NCI-H1092 treated with DMSO at 0.1 percent for 48 hours (cell line): ENCODE measurements around the gene RANBP1.

ENCODE experiments used
- DNase-seq: peaks from one replicate; lab custom pipeline; 2025; lab: John Stamatoyannopoulos, UW

RANBP1 gene

DNA sequence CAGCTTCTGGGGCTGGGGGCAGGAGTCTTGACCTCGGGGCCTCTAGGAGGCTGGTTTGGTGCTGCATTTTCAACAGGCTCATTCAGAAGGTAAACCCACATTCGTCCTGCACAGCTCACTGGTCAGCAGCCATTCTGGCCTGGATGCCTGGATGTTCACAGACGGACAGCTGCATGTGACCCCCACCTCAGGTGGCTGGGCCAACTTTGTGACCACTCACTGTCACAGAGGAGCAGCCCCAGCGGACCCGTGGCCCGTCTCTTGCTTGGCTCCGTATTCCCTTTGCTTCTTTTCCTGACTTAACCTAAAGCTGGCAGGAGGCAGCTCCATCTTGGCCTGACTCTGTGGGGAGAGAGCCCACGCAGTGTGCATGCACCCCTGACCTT lies 27.6 kb upstream of the RANBP1 start:
- DNase-seq, result no peak

DNA sequence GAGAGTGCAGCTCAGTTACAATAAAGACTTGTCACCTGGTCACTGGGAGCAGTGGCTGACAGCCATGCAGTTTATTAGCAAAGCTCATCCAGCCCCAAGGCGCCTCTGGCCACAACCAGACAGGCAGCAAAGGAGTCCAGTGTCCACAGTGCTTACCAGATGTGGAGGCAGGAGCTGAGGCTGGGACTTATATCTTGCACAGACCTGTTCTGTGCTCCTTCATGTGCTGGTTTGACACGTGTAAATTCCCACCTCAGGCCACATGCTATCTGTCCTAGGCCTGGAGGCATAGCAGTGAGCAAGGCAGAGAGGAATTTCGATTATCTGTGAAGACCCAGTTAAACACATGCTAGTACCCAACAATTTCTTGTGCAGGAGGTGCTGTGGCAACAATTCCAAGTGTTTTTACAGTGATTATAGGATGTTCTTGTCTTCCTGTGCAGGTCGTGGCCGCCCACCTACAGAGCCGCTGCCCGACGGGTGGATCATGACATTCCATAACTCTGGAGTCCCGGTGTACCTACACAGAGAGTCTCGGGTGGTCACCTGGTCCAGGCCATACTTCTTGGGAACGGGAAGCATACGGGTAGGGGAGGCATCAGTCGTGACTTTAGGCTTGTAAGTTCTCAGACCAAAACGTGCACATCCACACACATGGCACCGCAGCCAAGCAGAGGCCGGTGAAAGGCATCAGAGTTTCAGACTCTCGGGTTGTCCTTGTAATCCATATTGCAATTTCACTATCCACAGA lies 26.5 kb upstream of the RANBP1 start:
- no peak for DNase-seq

DNA sequence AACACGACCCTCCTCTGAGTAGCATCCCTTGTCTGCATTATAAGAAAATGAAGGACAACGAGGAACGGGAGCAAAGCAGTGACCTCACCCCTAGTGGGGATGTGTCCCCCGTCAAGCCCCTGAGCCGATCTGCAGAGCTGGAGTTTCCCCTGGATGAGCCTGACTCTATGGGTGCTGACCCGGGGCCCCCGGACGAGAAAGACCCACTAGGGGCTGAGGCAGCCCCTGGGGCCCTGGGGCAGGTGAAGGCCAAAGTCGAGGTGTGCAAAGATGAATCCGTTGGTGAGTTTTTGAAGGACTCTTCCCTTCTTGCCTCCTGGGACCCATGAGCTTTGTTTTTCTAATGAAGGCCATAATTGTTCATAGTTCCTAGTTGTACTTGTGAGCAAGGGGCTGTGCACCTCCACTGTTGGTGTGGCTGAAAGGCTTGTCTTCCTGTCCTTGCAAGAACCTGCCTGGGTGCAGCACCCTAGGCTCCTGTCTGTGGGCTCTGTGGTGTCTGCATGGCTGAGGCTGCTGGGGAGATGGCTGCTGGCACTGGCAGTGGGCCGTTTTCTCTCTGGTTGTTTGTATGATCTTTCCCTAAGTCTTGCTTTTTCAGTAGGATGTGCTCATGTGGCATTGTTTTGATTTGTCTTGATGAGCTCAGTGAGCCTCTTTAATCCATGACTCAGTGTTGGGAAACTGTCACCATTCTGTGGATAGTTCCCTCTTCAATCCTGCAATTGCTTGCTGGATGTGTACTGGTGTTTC lies 25.8 kb upstream of the RANBP1 start:
- no peak for DNase-seq

DNA sequence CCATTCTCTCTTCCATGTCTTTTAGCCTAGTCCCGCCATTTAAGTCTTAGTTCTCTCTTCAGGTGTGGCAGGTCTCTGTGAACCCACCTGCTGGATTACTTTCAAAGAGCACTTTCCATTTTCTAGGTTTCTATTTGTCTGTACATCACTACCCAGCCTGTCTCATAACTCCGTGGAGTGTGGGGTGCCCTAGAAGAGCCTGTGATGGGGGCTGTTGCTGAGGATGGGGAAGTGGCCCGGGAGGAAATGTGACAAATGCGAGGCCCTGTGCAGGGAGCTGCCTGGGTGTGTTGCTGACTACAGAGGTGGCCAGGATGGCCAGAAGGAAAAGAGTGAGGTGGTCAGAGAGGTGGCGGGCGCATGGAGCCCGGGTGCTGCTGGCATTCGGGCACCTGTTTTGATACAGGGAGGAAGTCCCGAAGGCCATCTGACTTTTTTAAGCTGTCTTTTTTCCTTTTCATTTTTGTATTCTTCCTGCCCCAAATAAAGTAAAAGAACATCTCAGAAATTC lies 25.1 kb upstream of the RANBP1 start:
- no peak for DNase-seq

DNA sequence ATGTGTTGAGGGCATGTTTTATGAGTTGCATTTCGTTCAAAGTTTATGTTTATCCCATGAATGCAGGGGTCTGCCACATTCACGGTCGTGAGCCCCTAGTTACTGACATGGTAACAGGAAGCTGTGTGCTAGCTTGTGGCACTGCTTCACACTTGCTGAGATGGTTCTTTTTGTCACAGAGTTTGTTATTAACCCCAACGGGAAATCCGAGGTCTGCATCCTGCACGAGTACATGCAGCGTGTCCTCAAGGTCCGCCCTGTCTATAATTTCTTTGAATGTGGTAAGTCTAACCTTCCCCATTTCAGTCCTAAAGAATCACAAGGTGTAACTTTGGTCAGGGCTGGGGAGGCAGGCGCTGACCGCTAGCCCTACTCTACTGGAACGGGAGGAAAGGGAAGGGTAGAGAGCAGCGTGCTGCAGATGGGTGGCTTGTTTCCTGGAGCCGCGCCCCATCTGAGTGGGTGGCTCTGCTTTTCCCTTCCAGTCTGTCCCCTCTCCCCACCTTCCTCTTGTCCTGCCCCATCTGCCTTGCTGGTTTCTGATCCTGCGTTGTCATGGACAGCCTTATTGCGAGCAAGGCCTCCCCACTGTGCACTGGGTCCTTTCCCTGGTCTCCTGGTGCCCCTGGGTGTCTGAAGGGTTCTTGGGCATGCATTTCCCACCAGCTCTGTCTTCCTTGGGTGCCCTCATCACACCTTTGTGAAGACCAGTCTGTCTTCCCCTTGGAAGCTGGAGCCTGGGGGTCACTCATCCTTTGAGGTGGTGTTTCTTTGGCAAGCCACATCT lies 24.0 kb upstream of the RANBP1 start:
- no peak for DNase-seq

DNA sequence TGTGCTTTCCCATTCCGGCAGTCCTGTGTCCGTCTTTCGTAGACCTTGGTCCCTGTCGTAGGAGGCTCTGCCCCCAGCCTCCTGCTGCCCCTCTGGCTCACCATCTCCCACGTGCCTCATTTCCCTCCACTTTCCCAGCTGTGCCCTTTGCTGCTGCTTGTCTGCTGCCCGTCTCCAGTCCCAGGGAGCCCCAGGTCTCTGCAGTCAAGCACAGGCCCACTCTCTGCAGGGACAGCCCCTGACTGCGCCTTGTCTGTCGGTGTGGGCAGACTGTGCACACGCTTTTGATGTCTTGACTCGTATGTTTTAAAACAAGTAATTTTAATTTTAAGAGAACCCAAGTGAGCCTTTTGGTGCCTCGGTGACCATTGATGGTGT lies 23.4 kb upstream of the RANBP1 start:
- no peak for DNase-seq

DNA sequence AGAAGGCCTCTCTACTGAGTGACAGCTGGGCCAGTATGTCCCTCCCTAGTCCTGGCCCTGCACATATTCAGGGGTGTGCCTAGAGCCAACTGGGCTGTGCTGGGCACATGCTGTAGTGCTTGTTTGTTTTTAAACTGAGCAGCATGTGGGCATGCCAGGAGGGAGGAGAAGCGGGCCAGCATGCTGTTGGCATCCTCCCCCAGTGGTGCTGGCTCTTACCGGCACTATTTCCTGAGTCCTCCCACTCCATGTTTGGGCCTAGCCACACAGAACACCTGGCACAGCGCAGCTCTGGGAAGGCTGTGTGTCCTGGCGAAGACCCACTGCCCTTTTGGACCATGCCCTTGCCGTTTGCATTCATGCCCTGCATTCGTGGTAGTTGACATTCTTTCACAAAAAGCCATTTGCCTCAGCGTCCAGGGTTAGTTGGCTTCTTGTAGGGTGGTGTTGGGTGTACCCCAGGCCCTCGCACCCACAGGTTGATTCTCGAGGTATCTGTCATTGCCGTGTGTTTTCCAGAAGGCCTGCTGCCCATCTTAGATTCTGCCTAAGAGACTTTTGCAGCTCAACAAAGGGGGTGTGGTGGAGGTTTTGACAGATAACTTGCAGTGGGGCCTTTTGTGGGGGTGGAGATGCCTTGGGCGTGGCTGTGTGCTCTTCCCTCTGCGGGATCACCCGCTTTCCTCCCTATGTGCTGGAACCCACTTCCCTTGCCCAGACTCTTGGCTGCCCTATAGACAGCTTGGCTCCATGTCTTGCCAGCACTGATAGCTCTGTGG lies 22.3 kb upstream of the RANBP1 start:
- DNase-seq, result no peak

DNA sequence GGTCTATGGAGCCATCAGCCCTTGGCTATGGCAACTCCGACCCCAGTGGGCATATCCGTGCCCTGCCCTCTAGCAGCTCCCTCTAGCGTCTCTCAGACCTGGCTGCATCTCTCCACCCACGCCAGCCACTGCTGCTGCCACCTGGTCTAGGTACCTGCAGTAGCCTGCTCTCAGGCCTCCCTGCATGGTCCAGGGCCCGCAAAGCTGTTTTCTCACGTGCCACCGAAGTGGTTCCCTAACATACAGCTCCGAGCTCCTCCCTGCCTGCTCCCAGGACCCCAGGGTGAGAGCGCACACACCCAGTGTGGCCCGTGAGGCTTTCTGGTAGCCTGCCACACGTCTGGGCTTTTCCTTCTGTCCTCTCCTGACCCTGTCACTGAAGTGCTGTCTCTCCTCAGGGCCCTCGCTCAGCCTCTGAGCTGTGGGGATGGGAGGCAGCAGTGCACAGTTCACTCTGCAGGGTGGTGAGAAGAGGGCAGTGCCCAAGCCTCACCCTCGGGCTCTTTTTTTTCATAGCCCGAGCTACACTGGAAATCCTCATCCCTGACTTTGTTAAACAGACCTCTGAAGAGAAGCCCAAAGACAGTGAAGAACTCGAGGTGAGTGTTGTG lies 21.6 kb upstream of the RANBP1 start:
- no peak for DNase-seq

DNA sequence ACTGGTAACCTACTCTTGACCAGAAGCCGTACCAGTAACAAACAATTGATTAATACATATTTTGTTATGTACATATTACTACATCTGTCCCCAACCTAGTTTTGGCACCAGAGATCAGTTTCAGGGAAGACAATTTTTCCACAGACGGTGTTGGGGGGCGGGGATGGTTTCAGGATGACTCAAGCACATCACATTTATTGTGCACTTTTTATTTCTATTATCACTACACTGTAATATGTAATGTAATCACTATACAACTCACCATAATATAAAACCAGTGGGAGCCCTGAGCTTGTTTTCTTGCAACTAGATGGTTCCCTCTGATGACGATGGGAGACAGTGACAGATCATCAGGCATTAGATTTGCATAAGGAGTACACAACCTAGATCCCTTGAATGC lies 20.4 kb upstream of the RANBP1 start:
- no peak for DNase-seq

DNA sequence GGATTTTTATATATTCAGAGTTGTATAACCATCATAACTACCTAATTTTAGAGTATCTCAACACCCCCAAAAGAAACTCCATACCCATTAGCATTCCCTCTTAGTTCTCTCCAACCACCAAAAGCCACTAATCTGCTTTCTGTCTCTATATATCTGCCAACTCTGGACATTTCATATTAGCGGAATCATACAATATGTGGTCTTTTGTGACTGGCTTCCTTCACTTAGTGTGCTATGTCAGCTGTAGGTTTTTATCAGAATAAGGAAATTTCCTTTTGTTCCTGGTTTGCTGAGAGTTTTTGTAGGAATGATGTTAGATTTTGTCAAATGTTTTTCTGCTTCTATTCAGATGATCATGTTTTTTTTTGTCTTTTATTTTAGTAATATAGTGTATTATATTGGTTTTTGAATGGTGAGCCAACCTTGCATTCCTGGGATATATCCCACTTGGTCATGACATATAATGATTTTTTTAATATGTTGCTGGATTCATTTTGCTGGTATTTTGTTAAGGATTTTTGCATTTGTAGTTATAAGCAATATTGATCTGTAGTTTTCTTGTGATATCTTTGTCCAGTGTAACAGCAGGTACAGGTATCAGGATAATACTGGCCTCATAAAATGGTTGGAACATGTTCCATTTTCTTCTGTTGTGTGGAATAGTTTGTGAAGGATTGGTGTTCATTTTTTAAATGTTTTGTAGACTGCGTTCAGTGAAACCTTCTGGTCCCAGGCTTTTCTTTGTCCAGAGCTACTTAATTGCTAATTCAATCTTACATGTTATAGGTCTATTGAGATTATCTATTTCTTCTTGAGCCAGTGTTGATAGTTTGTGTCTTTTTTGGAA lies 19.1 kb upstream of the RANBP1 start:
- DNase-seq, result no peak

DNA sequence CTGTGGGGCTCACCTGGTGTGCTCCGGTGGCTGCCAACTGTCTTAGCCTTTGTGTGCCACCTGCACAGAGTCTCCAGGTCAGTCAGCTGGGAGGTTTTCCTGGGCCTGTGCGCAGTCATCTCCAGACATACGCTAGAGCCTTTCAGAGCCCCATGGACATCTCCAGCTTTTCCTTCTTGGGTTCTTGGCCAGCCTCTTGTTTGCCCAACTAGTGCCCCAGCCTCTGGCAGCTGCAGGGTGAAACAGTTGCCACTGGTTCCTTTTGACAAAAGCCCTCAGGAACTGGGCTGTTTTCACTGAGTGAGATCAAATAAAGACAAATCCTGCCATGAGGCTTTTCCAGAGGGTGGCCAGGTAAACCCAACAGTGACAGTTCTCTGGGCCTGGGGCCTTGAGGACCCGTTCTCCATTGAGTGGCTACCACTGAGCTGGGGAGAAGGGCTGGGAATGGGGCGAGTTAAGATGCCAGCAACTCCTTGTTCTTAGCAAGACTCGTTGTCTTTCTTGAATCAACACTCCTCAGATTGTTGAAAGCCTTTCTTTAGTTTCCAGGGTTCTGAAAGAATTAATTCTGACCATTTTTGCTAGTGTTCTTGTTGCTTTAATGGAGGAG lies 16.7 kb upstream of the RANBP1 start:
- no peak for DNase-seq

DNA sequence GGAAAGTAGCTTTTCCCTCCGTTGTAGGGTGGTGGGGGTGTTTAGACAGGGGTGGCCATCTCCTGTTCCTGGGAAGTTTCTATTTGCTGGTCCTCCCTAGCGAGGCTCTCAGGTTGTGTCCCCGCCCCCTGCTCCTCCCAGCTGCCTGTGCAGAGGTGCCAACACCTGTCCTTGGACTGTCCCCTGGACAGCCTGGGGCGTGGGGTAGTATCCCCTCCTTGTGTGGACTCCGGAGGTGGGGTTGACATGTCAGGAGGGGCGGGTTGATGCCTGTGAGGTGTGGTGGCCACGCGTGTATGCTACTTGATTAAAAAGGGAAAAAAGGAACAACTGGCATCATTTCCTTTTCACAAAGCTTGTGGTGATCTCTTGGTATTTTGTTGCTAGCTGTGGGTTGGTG lies 14.3 kb upstream of the RANBP1 start:
- no peak for DNase-seq

DNA sequence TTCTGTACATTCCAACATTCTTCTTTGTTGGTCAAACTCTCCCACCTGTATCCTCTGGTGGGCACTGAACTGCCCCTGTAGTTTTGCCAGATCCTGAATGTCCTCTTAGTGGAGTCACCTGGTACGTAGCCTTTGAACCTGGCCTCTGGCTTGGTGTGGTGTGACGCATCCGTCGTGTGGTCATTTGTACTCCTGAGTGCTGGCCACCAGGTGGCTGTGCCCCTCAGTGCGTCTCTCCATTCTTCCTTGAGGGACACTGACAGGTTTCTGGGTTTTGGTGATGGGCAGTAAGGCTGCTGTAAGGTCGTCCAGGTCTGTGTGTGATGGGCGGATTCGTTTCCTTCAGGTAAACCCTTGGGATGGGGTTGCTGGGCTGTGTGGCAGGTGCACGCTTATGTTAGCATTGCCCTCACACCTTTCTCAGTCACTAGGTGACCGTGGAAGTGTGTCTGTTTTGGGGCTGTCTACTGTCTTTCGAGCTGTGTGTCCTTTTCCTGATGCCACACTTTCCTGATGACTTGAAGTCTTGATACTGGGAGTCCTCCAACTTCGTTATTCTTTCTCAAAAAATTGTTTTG lies 13.6 kb upstream of the RANBP1 start:
- DNase-seq, result no peak

DNA sequence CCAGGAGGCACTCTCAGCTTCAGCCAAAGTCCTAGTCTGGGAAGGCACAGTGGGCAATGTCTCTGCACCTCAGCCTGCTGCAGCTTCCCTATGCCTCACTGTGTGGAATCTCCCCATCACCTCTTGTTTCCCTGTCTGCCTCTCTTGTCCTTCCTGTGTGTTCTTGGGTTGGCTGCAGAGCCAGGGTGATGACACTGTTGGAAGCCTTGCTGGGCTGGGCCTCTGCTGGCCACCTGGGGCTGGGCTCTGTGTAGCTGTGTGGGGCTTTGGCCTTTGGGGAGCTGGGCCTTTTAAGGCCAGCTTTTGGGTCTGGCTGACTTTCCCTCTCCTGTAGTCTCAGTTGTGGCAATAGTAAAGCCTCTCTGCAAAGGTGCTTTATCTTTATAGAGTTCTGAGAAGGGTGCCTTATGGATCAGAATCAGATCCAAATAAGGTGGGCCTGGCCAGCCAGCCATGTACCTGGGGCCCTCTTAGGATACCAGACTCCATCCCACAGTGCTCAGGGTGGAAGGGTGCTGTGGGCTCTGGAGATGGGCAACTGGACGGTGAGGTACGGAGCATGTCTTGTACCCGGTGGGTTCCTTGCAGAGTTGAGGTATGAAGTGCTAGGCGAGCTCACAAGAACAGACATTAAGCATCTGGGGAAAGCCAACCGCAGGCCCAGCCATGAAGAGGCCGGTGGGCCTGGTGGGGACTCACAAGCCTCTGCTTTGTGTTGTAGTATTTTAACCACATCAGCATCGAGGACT lies 10.3 kb upstream of the RANBP1 start:
- DNase-seq, result no peak

DNA sequence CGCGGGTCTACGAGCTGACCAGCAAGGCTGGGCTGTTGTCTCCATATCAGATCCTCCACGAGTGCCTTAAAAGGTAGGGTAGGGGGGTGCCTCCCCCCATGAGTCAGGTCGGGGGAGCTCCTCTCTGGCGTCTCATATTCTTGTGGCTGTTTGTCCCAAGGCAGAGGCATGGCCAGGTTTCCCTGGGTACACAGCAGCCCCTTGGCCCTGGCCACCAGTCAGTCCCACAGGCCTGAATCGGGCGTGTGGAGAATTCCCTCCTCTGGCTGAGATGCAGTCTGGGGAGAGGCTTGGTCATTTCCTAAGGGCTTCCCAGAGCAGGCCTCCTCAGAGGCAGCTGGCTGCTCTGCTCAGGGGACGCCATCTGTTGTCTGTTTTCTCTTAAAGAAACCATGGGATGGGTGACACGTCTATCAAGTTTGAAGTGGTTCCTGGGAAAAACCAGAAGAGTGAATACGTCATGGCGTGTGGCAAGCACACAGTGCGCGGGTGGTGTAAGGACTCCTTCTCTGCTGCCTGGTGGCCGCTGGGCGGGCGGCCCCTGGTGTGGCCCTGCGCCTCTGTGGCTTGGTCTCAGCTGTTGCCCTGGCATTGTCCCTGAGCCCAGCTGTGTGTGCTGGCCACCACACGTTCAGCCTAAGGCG lies 9.6 kb upstream of the RANBP1 start:
- no peak for DNase-seq

DNA sequence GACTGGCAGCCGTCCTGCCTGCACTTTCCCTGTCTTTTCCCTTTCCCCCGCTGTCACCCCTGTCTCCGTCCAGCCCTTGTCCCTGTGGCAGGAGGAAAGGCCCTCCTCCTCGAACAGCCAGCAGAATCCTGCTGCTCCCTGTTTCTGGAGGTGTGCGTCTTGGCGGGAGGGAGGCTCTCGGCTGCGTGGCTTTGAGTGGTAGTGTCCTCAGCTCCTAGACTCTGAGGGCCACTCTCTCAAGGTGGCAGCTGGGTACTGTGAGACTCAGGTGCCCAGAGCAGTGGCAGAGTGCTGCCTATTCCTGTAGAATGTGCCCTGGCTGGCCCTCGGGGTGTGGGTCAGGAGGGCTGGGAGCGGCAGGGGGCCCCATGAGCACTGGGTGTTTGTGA lies 9.1 kb upstream of the RANBP1 start:
- no peak for DNase-seq

DNA sequence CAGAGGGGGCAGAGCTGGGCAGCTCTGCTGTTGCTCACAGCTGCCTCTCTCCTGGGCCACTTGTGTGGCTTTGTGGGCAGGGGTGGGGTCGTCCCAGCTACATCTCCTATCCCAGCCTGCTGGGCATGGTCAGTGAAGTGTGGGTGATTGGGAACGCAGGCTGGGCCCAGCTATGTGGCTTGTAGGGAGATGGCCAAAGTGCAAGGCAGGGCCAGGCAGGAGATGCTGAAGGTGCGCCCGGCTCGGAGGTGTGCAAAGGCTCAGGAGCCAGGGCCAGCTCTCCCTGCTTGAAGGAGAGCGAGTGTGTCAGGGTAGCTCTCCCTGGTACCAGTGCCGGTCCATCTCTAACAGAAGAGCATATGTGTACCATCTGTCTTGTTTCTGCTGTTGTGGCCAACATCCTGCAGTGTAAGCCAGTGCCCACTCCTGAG lies 8.4 kb upstream of the RANBP1 start:
- no peak for DNase-seq

DNA sequence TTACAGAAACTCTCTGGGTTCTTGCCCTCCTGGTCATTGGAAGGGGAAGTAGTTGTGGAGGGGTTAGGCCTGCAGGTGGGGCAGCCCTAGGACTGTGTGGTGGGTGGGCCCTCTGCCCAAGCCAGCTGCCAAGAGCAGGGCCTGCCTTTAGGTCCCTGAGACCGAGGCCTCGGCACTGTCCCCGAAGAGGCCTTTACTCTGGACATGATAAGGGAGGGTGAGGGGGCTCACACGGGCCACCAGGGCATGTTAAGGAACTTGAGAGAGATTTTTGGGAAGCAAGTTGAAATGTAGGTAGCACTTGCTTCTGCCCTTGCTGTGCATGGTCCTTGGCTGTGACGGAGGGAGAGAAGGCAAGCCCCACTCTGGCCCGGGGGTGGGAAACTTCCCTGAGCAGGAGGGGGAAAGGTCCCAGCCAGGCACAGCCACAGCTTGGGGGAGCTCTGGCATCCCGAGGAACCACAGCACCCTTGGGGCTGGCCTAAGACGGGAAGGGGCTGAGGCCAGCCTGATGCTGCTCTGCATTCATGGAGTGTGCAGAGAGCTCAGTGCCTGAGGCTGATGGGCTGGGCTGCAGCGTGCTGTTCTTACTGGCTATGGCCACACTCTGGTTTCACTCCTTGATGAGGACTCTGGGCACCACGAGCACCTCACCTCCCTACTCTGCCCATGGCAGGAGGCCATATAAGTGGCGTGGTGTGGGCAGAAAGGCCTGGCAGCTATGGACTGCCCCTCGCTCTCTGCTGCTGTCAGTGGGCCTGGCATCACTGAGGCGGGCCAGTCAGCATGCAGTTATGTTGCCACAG lies 7.8 kb upstream of the RANBP1 start:
- DNase-seq, result no peak
